Uterus (tissue), 2 donors: ENCODE measurements around the gene ADAMTS17.

Experiments used
- CTCF ChIP-seq, 4 experiments: fragments of 200-600 bp in 2 of 4; fragments of 450-650 bp in 2 of 4; sonication (generic) in 2 of 4; IDR thresholded peaks; one replicate each; pipeline ENCODE4 v1.5.1; 2016 to 2019; ENCODE audit warnings: antibody characterized with exemption in 4 of 4, mild to moderate bottlenecking in 2 of 4, moderate library complexity in 1 of 4
- POLR2A ChIP-seq, 2 donors: fragments of 450-650 bp; IDR thresholded peaks; one replicate each; pipeline ENCODE4 v1.6.1; 2016; ENCODE audit warnings: antibody characterized with exemption in 2 of 2, mild to moderate bottlenecking in 1 of 2, moderate library complexity in 1 of 2

- TF ChIP-seq CTCF (IDR thresholded peaks at IDR 0.05) = no peak
- TF ChIP-seq POLR2A (IDR thresholded peaks at IDR 0.05) = no peak
These were observed 346.2 kb downstream of the ADAMTS17 start for GRCh38 chr15:99995543-99995942.
